Measurements from ENCODE around the gene PTPRQ.

DNA sequence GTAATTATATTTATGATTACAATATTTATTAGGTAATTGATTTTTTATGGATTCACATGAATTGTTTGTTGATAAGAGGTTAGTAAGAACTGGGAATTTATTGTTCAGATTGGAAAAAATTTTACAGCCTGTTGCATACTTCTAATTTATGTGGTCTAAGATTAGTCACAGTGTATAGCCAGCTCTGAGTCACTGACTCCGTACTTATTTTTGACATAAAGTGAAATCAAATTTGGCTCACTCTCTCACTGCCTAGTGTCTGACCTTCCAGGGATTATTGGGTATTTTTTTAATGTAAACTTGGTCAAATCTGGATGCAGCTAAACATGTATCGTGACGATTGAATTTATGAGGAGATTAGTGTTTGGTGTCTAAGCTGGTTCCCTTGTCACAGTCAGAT is 109.3 kb downstream of the PTPRQ start:
- TF ChIP-seq EZH2phosphoT487 (IDR thresholded peaks at IDR 0.05; ENCODE audit: insufficient read depth, low read depth) (no peak), EZH2 (IDR thresholded peaks at IDR 0.05; ENCODE audit: insufficient read depth, poor library complexity, severe bottlenecking) (no peak)

Data from GM23248 (cell line).